Lung (tissue), 12 donors: Measurements from ENCODE around the gene GALP. TPM values are rescaled to one million over a fixed set of nuclear protein-coding genes. Genes with fewer than 3 reads are reported as not detected.
A peak's percentile ranks its signal among the peaks of the same experiment; 100 is the strongest.

Source experiments
- ATAC-seq: fragments of 200-7000 bp; cut with Tn5 transposase; one replicate; pipeline ENCODE4 v1.9.1; 2020; ENCODE audit warnings: moderate number of reproducible peaks; ENCODE audit not compliant: insufficient read depth, low FRiP score
- DNase-seq, 3 donors: peaks; one replicate each; pipeline ENCODE4 v3.0.0-alpha.2; 2013 to 2017
- H3K27ac ChIP-seq, 2 donors: one replicate each; pipeline ENCODE4 v1.5.1; 2013; ENCODE audit warnings: mild to moderate bottlenecking in 2 of 2, moderate library complexity in 2 of 2, control low read depth in 1 of 2, inconsistent platforms in 1 of 2, low read depth in 1 of 2, low read length in 1 of 2
- H3K27me3 ChIP-seq, 3 donors: one replicate each; pipeline ENCODE4 v1.5.1; 2013; ENCODE audit warnings: low read length in 2 of 3; ENCODE audit not compliant: control insufficient read depth in 3 of 3, insufficient read depth in 3 of 3
- H3K36me3 ChIP-seq, 4 donors: one replicate each; pipeline ENCODE4 v1.5.1; 2013; ENCODE audit warnings: low read length in 4 of 4, mild to moderate bottlenecking in 1 of 4, moderate library complexity in 1 of 4; ENCODE audit not compliant: control insufficient read depth in 4 of 4, insufficient read depth in 4 of 4
- H3K4me1 ChIP-seq, 5 donors: one replicate each; pipeline ENCODE4 v1.5.1; 2013; ENCODE audit warnings: low read length in 5 of 5, mild to moderate bottlenecking in 2 of 5, moderate library complexity in 1 of 5; ENCODE audit not compliant: control insufficient read depth in 5 of 5, insufficient read depth in 5 of 5
- H3K4me3 ChIP-seq: one replicate; pipeline ENCODE4 v1.5.1; 2013; ENCODE audit warnings: mild to moderate bottlenecking, control low read depth, moderate library complexity
- H3K9ac ChIP-seq, 2 donors: one replicate each; pipeline ENCODE4 v1.5.1; 2013; ENCODE audit warnings: low read length in 2 of 2, control low read depth in 1 of 2; ENCODE audit not compliant: insufficient read depth in 1 of 2
- H3K9me3 ChIP-seq, 4 donors: one replicate each; pipeline ENCODE4 v1.5.1; 2013; ENCODE audit warnings: low read length in 3 of 4, mild to moderate bottlenecking in 1 of 4, moderate library complexity in 1 of 4; ENCODE audit not compliant: control insufficient read depth in 4 of 4, insufficient read depth in 3 of 4
- WGBS, 2 donors: extraction: QIAGEN DNeasy Blood & Tissue Kit; methylation state at CpG; one replicate each; pipeline ENCODE4 v1.1.7; 2013; 5-methylcytosine and 5-hydroxymethylcytosine counted together
- polyA plus RNA-seq, 2 donors: library from polyadenylated mRNA; stranded (reverse); fragments of 200-250 nt; gene quantifications; one replicate each; pipeline ENCODE4 v1.2.1, GENCODE V29; 2013
- total RNA-seq, 2 donors: library from RNA; depleted of rRNA in 1 of 2; stranded (reverse); fragments of >200 nt in 1 of 2; gene quantifications; one replicate each; pipeline ENCODE4 v1.2.1, GENCODE V29; 2014 to 2021
- TF ChIP-seq, protein P1 (sequence below): IDR thresholded peaks from 2 replicates; pipeline ENCODE4 v1.5.1; 2012; ENCODE audit warnings: mild to moderate bottlenecking; ENCODE audit errors: control extremely low read depth, extremely low read depth
- donor health status: control.
- donor health status: control.
- donor health status: Bipolar disorder and iron deficiency.
- donor health status: healthy.
- donor health status: DM: yes; HTN: yes; CAD: no.

The GALP gene
- total and polyA plus RNA-seq, 4 donors = not detected

DNA sequence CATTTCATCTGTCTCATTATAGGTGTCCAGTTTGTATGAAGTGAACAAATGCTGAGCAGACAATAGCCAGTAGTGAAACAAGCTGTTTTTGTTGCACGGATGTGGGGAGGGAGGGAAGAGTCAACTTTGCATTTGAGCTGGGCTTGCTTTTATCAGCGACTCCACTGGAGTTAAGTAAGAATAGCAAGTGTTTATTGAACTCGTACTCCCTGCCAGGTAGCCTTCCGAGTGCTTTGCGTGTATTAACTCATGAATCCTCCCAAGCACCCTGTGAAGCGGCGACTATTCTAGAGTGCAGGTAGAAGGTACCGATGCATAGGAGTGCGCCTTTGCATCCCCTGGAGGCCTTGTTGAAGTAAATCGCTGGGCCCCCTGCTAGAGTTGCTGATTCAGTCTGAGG, 39.4 kb upstream of the GALP start:
- WGBS, 2 donors = 69 to 79% methylated on average over 10 of the region's 10 CpGs
- peak overlapping the region in 1 of 2 donors; percentile 62 for H3K27ac ChIP-seq
- peaks cover 0 to 25% (median 12%) of the 10 kb centered on the region in 5 donors for H3K4me1 ChIP-seq

DNA sequence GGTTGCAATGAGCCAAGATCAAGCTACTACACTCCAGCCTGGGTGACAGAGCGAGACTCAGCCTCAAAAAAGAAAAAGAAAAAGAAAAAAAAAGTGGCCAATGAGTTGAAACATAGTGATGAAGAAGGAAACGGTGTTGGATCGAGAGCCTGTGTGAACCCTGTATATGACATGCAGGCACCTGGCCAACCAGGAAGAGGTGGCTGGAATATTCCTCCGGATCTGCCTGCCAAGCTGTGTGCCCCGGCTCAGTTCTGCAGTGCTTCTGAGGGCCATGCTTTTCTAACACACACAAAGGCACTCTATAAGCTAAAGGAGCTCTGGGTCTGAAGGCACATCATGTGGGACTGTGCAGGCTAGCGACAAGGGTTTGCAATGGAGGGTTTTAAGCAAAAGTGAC, 38.4 kb upstream of the GALP start:
- Histone ChIP-seq H3K4me3 (no peak overlapping the region), H3K36me3 (no peaks in the 10 kb centered on the region), H3K27ac (peak overlapping the region in 1 of 2 donors; percentile 80), H3K4me1 (peaks cover 0 to 23% (median 12%) of the 10 kb centered on the region in 5 donors), H3K9ac (no peak overlapping the region), H3K27me3 (no peaks in the 10 kb centered on the region), H3K9me3 (no peaks in the 10 kb centered on the region)
- ATAC-seq = no peak
- TF ChIP-seq, protein P1, sequence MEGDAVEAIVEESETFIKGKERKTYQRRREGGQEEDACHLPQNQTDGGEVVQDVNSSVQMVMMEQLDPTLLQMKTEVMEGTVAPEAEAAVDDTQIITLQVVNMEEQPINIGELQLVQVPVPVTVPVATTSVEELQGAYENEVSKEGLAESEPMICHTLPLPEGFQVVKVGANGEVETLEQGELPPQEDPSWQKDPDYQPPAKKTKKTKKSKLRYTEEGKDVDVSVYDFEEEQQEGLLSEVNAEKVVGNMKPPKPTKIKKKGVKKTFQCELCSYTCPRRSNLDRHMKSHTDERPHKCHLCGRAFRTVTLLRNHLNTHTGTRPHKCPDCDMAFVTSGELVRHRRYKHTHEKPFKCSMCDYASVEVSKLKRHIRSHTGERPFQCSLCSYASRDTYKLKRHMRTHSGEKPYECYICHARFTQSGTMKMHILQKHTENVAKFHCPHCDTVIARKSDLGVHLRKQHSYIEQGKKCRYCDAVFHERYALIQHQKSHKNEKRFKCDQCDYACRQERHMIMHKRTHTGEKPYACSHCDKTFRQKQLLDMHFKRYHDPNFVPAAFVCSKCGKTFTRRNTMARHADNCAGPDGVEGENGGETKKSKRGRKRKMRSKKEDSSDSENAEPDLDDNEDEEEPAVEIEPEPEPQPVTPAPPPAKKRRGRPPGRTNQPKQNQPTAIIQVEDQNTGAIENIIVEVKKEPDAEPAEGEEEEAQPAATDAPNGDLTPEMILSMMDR = no peak
- WGBS, 2 donors = 48 to 52% methylated on average over 6 of the region's 6 CpGs
- peak in 2 of 3 donors; percentile 26 to 58 for DNase-seq

More for the DNA sequence above, 39.4 kb upstream of the GALP start:
- DNase-seq (peak in 1 of 3 donors; percentile 61), ATAC-seq (no peak)
- no peak overlapping the region for H3K9ac ChIP-seq
- H3K4me3 ChIP-seq = no peak overlapping the region
- no peaks in the 10 kb centered on the region for H3K36me3 ChIP-seq
- no peaks in the 10 kb centered on the region for H3K9me3 ChIP-seq
- no peaks in the 10 kb centered on the region for H3K27me3 ChIP-seq
- TF ChIP-seq, protein P1 = no peak

DNA sequence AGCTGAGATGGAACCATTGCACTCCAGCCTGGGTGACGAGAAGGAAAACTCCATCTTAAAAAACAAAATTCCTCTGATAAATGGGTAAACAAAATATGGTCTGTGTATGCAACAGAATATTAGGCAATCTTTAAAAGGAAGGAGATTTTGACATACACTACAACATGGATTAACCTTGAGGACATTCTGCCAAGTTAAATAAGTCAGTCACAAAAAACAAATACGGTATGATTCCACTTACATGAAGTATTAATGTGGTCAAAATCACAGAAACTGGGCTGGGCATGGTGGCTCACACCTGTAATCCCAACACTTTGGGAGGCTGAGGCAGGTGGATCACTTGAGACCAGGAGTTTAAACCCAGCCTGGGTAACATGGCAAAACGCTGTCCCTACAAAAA, 37.7 kb upstream of the GALP start:
- Histone ChIP-seq H3K27ac (peak overlapping the region in 1 of 2 donors; percentile 80), H3K4me3 (no peak overlapping the region), H3K9ac (no peak overlapping the region), H3K27me3 (no peaks in the 10 kb centered on the region), H3K4me1 (peaks cover 0 to 20% (median 13%) of the 10 kb centered on the region in 5 donors), H3K36me3 (no peaks in the 10 kb centered on the region), H3K9me3 (no peaks in the 10 kb centered on the region)
- WGBS, 2 donors = 41 to 48% methylated on average over 3 of the region's 3 CpGs
- ATAC-seq (no peak), DNase-seq (no peak)
- TF ChIP-seq, protein P1 = no peak
